Suprapubic skin (tissue), 4 donors: ENCODE measurements around the gene CTDNEP1.

ENCODE experiments used
- EP300 ChIP-seq: sonication (generic); formaldehyde crosslinking; IDR thresholded peaks from one replicate; pipeline ENCODE4 v1.6.1; 2017; ENCODE audit warnings: antibody characterized with exemption
- POLR2A ChIP-seq, 2 donors: fragments of 450-650 bp; IDR thresholded peaks; one replicate each; pipeline ENCODE4 v1.6.1; 2017; ENCODE audit warnings: antibody characterized with exemption in 2 of 2, mild to moderate bottlenecking in 2 of 2, moderate library complexity in 2 of 2
- POLR2AphosphoS5 ChIP-seq, 3 donors: sonication (generic); formaldehyde crosslinking; IDR thresholded peaks; one replicate each; pipeline ENCODE4 v1.6.1; 2017; ENCODE audit warnings: antibody characterized with exemption in 3 of 3
- TF ChIP-seq, protein P1 (sequence below), 2 donors: fragments of 200-600 bp in 1 of 2; fragments of 450-650 bp in 1 of 2; sonication (generic) in 1 of 2; IDR thresholded peaks; one replicate each; pipeline ENCODE4 v1.5.1; 2016 to 2019; ENCODE audit warnings: antibody characterized with exemption in 2 of 2, mild to moderate bottlenecking in 1 of 2, moderate library complexity in 1 of 2

DNA sequence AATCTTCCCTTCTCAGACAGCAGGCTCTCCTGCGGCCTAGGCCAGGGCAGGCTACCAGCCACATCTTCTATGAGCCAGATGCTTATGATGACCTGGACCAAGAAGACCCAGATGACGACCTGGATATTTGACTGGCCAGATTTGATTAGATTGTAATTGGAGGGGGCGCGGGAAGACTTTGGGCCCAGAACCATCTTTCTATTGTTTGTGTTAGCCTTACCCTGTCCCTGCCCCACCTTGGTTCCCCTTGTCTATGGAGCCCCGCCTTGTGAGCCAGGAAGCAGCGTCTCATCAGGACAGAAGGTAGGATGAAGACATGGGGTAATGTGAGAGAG is 8.0 kb upstream of the CTDNEP1 start:
- TF ChIP-seq, protein P1, sequence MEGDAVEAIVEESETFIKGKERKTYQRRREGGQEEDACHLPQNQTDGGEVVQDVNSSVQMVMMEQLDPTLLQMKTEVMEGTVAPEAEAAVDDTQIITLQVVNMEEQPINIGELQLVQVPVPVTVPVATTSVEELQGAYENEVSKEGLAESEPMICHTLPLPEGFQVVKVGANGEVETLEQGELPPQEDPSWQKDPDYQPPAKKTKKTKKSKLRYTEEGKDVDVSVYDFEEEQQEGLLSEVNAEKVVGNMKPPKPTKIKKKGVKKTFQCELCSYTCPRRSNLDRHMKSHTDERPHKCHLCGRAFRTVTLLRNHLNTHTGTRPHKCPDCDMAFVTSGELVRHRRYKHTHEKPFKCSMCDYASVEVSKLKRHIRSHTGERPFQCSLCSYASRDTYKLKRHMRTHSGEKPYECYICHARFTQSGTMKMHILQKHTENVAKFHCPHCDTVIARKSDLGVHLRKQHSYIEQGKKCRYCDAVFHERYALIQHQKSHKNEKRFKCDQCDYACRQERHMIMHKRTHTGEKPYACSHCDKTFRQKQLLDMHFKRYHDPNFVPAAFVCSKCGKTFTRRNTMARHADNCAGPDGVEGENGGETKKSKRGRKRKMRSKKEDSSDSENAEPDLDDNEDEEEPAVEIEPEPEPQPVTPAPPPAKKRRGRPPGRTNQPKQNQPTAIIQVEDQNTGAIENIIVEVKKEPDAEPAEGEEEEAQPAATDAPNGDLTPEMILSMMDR (IDR thresholded peaks at IDR 0.05) = no peak
- TF ChIP-seq POLR2A (IDR thresholded peaks at IDR 0.05) = no peak
- TF ChIP-seq POLR2AphosphoS5 (IDR thresholded peaks at IDR 0.05) = no peak
- TF ChIP-seq EP300 = no peak
